BLaER1 treated with 17β-estradiol and CSF1 and Interleukin-3, amounts not matched to agents 10 nM and 100 nM (cell line): Measurements from ENCODE around the gene NACA2.

ENCODE experiments used
- H3K27ac ChIP-seq, 11 experiments: shearing (Covaris generic); formaldehyde crosslinking; 2 replicates each; pipeline ENCODE4 v1.8.1; 2022
- H3K27me3 ChIP-seq, 11 experiments: shearing (Covaris generic); formaldehyde crosslinking; 2 replicates each; pipeline ENCODE4 v1.8.1; 2022
- H3K36me3 ChIP-seq, 11 experiments: shearing (Covaris generic); formaldehyde crosslinking; 2 replicates each; pipeline ENCODE4 v1.8.1; 2022
- H3K4me1 ChIP-seq, 10 experiments: shearing (Covaris generic); formaldehyde crosslinking; 2 replicates each; pipeline ENCODE4 v1.8.1; 2022
- H3K4me2 ChIP-seq, 11 experiments: shearing (Covaris generic); formaldehyde crosslinking; 2 replicates each; pipeline ENCODE4 v1.8.1; 2022
- H3K4me3 ChIP-seq, 10 experiments: shearing (Covaris generic); formaldehyde crosslinking; 2 replicates each; pipeline ENCODE4 v1.8.1; 2022
- H3K9ac ChIP-seq, 11 experiments: shearing (Covaris generic); formaldehyde crosslinking; 2 replicates each; pipeline ENCODE4 v1.8.1; 2022
- H3K9me3 ChIP-seq, 11 experiments: shearing (Covaris generic); formaldehyde crosslinking; replicated peaks in 1 of 11; 2 replicates each; pipeline ENCODE4 v1.8.1; 2022
- H4K20me1 ChIP-seq, 11 experiments: shearing (Covaris generic); formaldehyde crosslinking; 2 replicates each; pipeline ENCODE4 v1.8.1; 2022
- Cebpa-rat ChIP-seq, 11 experiments: shearing (Covaris generic); IDR thresholded peaks; 2 replicates each; pipeline ENCODE4 v1.8.1; 2022

Gene NACA2

DNA sequence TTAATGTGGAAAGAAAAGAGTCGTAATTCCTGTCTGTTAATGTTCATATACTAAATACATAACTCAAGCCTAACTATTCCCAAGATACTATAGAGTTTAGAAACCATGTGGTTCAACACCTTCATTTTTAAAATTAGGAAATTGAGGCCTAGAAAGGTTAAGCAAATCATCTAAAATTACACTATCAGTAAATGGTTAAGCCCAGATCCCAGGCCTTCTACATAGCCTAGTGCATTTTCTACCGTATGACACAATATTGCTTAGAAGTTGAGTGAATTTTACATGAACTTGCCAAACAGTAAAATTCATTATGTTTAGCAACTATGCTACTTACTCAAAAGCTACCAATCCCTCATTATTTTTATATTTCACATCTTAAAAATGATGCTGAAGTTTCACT is 6.8 kb downstream of the NACA2 start:
- Histone ChIP-seq H3K36me3 (no peaks in the 10 kb centered on the region), H3K4me1 (no peaks in the 10 kb centered on the region), H4K20me1 (no peaks in the 10 kb centered on the region), H3K27me3 (no peaks in the 10 kb centered on the region), H3K9ac (no peak overlapping the region), H3K4me2 (no peak overlapping the region), H3K27ac (no peak overlapping the region), H3K9me3 (no peaks in the 10 kb centered on the region), H3K4me3 (no peak overlapping the region)
- TF ChIP-seq Cebpa-rat (IDR thresholded peaks at IDR 0.05): no peak

DNA sequence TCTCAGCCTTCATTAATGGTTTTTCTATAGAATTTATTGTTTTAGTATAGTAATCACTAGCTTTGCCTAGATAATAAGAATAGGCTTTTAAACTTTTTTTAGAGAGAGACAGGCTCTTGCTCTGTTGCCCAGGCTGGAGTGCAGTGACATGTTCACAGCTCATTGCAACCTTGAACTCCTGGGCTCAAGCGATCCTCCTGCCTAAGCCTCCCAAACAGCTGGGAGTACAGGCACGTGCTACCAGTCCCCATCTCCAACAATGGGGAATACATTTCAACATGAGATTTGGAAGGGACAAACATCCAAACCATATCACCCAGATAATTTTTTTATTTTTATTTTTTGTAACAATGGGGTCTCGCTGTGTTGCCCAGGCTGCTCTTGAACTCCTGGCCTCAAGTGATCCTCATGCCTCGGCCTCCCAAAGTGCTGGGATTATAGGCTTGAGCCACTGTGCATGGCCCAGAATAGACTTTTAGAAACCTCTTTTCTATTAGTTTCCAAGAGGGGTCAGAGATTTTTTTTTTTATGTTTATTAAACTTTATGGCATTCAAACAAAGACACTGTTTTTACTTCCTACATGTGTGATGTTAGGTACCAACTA is 7.3 kb downstream of the NACA2 start:
- H3K4me2 ChIP-seq: no peak overlapping the region
- H3K4me1 ChIP-seq: no peaks in the 10 kb centered on the region
- H3K4me3 ChIP-seq: no peak overlapping the region
- no peaks in the 10 kb centered on the region for H4K20me1 ChIP-seq
- no peak for TF ChIP-seq Cebpa-rat (IDR thresholded peaks at IDR 0.05)
- H3K36me3 ChIP-seq: no peaks in the 10 kb centered on the region
- no peaks in the 10 kb centered on the region for H3K27me3 ChIP-seq
- H3K9ac ChIP-seq: no peak overlapping the region
- no peak overlapping the region for H3K27ac ChIP-seq
- no peaks in the 10 kb centered on the region for H3K9me3 ChIP-seq

DNA sequence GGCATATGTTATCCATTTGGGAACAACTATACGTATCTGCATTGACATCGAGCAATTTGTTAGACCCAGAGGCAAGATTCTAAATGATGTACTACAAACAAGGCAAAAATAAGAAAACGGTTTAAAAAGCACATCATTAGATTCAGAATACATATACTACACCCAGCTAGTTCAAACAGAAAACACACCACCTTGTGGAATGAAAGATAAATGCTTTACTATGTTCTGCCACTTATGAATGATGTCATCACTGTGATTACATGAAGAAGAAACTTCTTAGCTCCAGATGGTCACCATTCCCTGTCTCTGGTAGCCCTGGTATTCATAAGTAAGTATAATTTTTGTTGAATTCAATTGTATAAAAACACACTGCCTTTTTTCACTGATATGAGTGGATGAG is 7.8 kb downstream of the NACA2 start:
- H3K4me1 ChIP-seq: no peaks in the 10 kb centered on the region
- H3K4me2 ChIP-seq: no peak overlapping the region
- no peak overlapping the region for H3K9ac ChIP-seq
- no peak overlapping the region for H3K4me3 ChIP-seq
- no peaks in the 10 kb centered on the region for H3K36me3 ChIP-seq
- no peaks in the 10 kb centered on the region for H3K9me3 ChIP-seq
- no peaks in the 10 kb centered on the region for H4K20me1 ChIP-seq
- no peak overlapping the region for H3K27ac ChIP-seq
- no peak for TF ChIP-seq Cebpa-rat (IDR thresholded peaks at IDR 0.05)
- no peaks in the 10 kb centered on the region for H3K27me3 ChIP-seq

DNA sequence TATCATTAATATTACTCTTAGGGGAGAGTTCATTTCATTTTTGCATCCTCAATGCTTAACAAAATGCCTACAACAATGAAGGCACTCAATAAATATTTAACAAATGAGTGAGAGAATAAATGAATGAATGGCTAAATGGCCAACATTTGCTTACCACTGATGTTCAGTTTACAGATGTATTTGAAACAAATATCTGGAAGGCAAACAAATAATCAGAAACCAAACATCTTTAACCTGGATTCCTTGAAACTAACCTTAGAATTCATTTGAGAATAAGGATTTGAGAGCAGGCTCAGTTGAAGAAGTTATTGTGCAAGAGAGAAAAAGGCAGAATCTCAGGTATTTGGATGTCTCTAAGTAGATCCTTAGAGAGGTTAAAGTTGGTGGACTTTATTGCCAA is 8.4 kb downstream of the NACA2 start:
- Histone ChIP-seq H3K27ac (no peak overlapping the region), H3K27me3 (no peaks in the 10 kb centered on the region), H4K20me1 (no peaks in the 10 kb centered on the region), H3K9ac (no peak overlapping the region), H3K4me1 (no peaks in the 10 kb centered on the region), H3K36me3 (no peaks in the 10 kb centered on the region), H3K4me2 (no peak overlapping the region), H3K9me3 (no peaks in the 10 kb centered on the region), H3K4me3 (no peak overlapping the region)
- no peak for TF ChIP-seq Cebpa-rat (IDR thresholded peaks at IDR 0.05)

DNA sequence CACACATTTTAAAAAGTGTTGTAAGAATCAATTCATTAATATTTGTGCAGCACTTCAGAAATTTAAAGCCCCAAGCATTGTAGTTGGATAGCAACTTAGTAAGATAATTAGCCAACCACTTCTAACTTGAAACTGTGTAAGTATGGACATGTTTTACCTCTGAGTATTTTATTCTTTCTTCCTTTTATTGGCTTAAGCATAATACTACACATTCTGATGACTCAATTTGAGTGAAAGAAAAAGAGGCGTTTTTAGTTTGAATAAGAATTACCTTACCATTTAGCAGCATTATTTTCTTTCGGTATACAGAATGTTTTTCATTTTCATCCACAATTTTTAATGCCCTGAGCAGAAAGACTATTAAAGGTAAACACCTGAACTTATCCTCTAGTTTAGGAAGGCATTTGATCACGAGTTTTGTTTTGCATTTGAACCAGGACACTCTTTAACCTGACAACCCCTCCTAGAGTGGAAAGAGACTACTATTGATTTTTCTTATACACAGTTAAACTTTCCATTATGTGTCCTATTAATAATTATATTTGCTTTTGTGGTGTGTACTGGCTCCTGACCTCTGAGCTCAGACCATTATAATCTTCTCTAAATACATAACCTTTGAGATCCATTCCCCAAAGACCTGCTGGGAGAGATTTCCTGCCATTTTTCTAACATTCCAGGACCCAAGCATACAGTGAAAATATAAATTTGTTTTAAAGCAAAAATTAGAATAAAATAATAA is 9.2 kb downstream of the NACA2 start:
- no peaks in the 10 kb centered on the region for H4K20me1 ChIP-seq
- no peak for TF ChIP-seq Cebpa-rat (IDR thresholded peaks at IDR 0.05)
- no peak overlapping the region for H3K4me3 ChIP-seq
- no peak overlapping the region for H3K27ac ChIP-seq
- no peak overlapping the region for H3K9ac ChIP-seq
- no peaks in the 10 kb centered on the region for H3K27me3 ChIP-seq
- H3K36me3 ChIP-seq: no peaks in the 10 kb centered on the region
- no peaks in the 10 kb centered on the region for H3K9me3 ChIP-seq
- H3K4me2 ChIP-seq: no peak overlapping the region
- H3K4me1 ChIP-seq: no peaks in the 10 kb centered on the region

DNA sequence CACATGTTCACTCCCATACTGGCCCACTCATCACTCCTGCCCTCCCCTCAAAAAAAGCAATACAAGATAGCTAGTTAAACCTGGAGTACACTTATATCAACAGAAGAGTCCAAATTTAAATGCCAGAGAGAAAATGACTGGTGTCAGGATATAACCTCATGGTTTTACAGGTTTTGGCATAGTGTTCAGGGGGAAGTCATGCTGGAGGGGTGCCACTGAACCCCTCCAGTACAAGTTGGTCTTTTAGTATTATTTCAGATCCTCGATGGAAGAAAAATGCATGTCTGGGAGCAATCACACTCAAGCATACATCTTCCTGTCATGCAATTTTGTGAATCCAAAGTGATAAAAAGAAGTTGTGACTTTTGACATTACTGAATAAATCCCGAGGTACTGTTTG is 10.5 kb downstream of the NACA2 start:
- Histone ChIP-seq H3K4me2 (no peak overlapping the region), H3K4me1 (no peaks in the 10 kb centered on the region), H3K36me3 (no peaks in the 10 kb centered on the region), H4K20me1 (no peaks in the 10 kb centered on the region), H3K27me3 (no peaks in the 10 kb centered on the region), H3K9me3 (no peaks in the 10 kb centered on the region), H3K4me3 (no peak overlapping the region), H3K9ac (no peak overlapping the region), H3K27ac (no peak overlapping the region)
- no peak for TF ChIP-seq Cebpa-rat (IDR thresholded peaks at IDR 0.05)

DNA sequence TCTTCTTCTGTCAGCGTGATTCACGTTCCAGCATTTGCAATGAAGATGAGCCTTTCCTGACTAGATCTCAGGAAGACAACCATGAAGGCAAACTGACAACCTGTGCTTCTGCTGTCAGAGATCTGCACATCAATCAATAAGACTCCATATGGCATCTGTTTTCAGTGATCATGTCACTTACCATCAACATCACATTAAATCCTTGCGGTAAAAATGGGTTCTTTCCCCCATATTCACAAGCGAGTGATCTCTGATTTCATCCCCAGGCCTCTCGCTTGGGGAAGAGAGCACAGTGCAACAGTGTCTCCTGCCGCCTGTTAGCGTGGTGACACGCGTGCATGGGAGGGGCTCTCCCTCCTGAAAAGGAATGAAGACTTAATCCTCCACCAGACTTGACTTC is 11.1 kb downstream of the NACA2 start:
- H3K4me1 ChIP-seq: no peaks in the 10 kb centered on the region
- no peaks in the 10 kb centered on the region for H3K27me3 ChIP-seq
- H3K4me2 ChIP-seq: no peak overlapping the region
- H3K27ac ChIP-seq: no peak overlapping the region
- no peak overlapping the region for H3K9ac ChIP-seq
- no peak for TF ChIP-seq Cebpa-rat (IDR thresholded peaks at IDR 0.05)
- no peaks in the 10 kb centered on the region for H4K20me1 ChIP-seq
- no peaks in the 10 kb centered on the region for H3K9me3 ChIP-seq
- H3K4me3 ChIP-seq: no peak overlapping the region
- no peaks in the 10 kb centered on the region for H3K36me3 ChIP-seq

DNA sequence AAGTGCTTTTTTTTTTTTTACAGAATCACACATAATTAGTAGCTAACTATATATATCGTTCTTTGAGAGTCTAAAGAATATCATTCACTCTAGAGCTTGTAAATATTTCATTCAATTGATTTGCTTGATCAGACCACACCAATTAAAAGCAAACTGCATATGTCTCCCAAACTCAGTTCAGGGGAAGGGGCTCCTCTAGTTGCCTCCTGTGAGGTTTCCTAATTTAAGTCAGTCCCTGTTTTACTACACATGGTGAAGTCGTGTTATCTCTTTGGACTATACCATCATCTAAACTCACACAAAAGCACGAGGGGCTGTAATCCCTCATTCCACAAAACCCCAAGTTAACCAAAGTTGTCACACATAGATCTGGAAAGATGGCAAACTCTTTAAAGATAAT is 11.7 kb downstream of the NACA2 start:
- H3K36me3 ChIP-seq: no peaks in the 10 kb centered on the region
- no peaks in the 10 kb centered on the region for H3K9me3 ChIP-seq
- no peaks in the 10 kb centered on the region for H3K4me1 ChIP-seq
- no peak overlapping the region for H3K27ac ChIP-seq
- H3K27me3 ChIP-seq: no peaks in the 10 kb centered on the region
- no peak overlapping the region for H3K4me2 ChIP-seq
- no peak overlapping the region for H3K4me3 ChIP-seq
- H4K20me1 ChIP-seq: no peaks in the 10 kb centered on the region
- no peak overlapping the region for H3K9ac ChIP-seq
- TF ChIP-seq Cebpa-rat (IDR thresholded peaks at IDR 0.05): no peak

DNA sequence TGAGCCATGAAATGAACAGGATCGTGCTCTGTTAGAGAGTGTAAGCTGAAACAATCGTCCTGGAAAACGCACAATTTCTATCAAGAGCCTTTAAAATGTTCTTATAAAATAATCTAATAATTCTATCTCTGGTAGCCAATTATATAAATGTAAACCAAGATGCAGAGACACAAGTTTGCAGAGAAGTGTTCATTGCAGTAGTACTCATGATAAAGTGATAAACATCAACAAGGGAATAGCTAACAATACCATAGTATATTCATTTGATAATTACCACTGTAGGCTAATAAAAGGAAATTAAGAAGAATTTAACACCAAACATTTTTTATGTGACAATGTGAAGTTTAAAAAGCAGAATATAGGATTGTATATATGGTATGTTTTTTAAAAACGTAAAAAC is 12.4 kb downstream of the NACA2 start:
- Histone ChIP-seq H3K4me2 (no peak overlapping the region), H3K4me1 (no peaks in the 10 kb centered on the region), H3K4me3 (no peak overlapping the region), H3K27ac (no peak overlapping the region), H3K9me3 (no peaks in the 10 kb centered on the region), H3K27me3 (no peaks in the 10 kb centered on the region), H3K36me3 (no peaks in the 10 kb centered on the region), H3K9ac (no peak overlapping the region), H4K20me1 (no peaks in the 10 kb centered on the region)
- TF ChIP-seq Cebpa-rat (IDR thresholded peaks at IDR 0.05): no peak

DNA sequence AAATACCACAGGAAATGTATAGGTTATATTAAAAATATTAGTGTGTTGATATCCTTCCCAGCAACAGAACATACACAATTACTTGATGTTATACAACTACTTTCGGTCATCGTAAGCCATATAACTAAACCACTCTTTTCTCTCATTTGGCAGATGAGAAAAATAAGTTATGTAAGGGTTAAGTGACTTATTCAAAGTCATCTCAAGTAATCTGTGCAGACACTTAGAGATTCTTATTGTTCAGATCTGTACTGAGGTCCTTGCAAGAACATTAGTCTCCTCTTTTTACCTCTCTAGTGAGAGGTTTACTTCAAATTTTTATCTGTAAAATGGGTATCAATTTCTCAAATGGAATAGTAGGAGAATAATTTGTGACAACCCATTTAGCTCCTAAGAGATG is 15.0 kb downstream of the NACA2 start:
- Histone ChIP-seq H3K36me3 (no peaks in the 10 kb centered on the region), H4K20me1 (no peaks in the 10 kb centered on the region), H3K9me3 (peaks cover 2 to 7% (median 3%) of the 10 kb centered on the region in 11 experiments; a peak in 14 of 22 replicates), H3K27ac (no peak overlapping the region), H3K4me2 (no peak overlapping the region), H3K27me3 (no peaks in the 10 kb centered on the region), H3K4me1 (no peaks in the 10 kb centered on the region), H3K4me3 (no peak overlapping the region), H3K9ac (no peak overlapping the region)
- no peak for TF ChIP-seq Cebpa-rat (IDR thresholded peaks at IDR 0.05)
